Measurements from ENCODE around the gene NAV1. TPM values are rescaled to one million over a fixed set of nuclear protein-coding genes. Genes with fewer than 3 reads are reported as not detected.

Gene NAV1
- polyA plus RNA-seq, 1 experiment: 21.6 TPM

- TF ChIP-seq, protein P1, sequence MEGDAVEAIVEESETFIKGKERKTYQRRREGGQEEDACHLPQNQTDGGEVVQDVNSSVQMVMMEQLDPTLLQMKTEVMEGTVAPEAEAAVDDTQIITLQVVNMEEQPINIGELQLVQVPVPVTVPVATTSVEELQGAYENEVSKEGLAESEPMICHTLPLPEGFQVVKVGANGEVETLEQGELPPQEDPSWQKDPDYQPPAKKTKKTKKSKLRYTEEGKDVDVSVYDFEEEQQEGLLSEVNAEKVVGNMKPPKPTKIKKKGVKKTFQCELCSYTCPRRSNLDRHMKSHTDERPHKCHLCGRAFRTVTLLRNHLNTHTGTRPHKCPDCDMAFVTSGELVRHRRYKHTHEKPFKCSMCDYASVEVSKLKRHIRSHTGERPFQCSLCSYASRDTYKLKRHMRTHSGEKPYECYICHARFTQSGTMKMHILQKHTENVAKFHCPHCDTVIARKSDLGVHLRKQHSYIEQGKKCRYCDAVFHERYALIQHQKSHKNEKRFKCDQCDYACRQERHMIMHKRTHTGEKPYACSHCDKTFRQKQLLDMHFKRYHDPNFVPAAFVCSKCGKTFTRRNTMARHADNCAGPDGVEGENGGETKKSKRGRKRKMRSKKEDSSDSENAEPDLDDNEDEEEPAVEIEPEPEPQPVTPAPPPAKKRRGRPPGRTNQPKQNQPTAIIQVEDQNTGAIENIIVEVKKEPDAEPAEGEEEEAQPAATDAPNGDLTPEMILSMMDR (IDR thresholded peaks at IDR 0.05; ENCODE audit: insufficient read depth, low read depth, low read length): no peak
- CTCF ChIA-PET: no interaction called here
- POLR2A ChIA-PET: no interaction called here
- no peak for DNase-seq (ENCODE audit: low read depth)
- Histone ChIP-seq H3K27me3 (ENCODE audit: control insufficient read depth, insufficient read depth, low read length) (no peaks in the 10 kb centered on the region), H3K4me3 (ENCODE audit: low read depth, low read length) (no peak overlapping the region), H3K36me3 (ENCODE audit: control insufficient read depth, insufficient read depth, low read length) (peaks cover 4% of the 10 kb centered on the region)
Measured at GRCh38 chr1:201586806-201587205, 47.9 kb downstream of the NAV1 start.

GRCh38 chr1:201587729-201588128, 48.8 kb downstream of the NAV1 start:
- TF ChIP-seq, protein P1 (IDR thresholded peaks at IDR 0.05; ENCODE audit: insufficient read depth, low read depth, low read length): no peak
- no peak for DNase-seq (ENCODE audit: low read depth)
- Histone ChIP-seq H3K36me3 (ENCODE audit: control insufficient read depth, insufficient read depth, low read length) (peaks cover 6% of the 10 kb centered on the region), H3K27me3 (ENCODE audit: control insufficient read depth, insufficient read depth, low read length) (no peaks in the 10 kb centered on the region), H3K4me3 (ENCODE audit: low read depth, low read length) (no peak overlapping the region)
- ChIA-PET POLR2A (no interaction called here), CTCF (interaction anchor here (1.6 kb wide), 1 partner anchor 28 kb away, joined by 4 read pairs; no protein-coding TSS in a partner anchor)

Other genes starting within 250 kb of the NAV1 start
- not detected in 2 replicates for gene TNNT2, start 161.4 kb upstream of the NAV1 start, polyA plus RNA-seq (2011; rRNA removed)
- not detected in 2 replicates for gene LAD1, start 139.8 kb upstream of the NAV1 start, polyA plus RNA-seq (2011; rRNA removed)
- 0.17 TPM in 1 of 2 replicates, not detected in the other for gene TNNI1, start 117.4 kb upstream of the NAV1 start, polyA plus RNA-seq (2011; rRNA removed)
- 87.3 and 130 TPM in 2 replicates for gene PHLDA3, start 69.9 kb upstream of the NAV1 start, polyA plus RNA-seq (2011; rRNA removed)
- gene CSRP1, start 32.0 kb upstream of the NAV1 start, polyA plus RNA-seq (2011; rRNA removed): 720 and 957 TPM in 2 replicates

All from BJ (cell line).